K562 (cell line): ENCODE data around the gene EZH2. TPM values are rescaled to one million over a fixed set of nuclear protein-coding genes. Genes with fewer than 3 reads are reported as not detected.

Experiments used
- ATAC-seq: fragments of 200-7000 bp; cut with Tn5 transposase; 3 replicates; pipeline ENCODE4 v1.9.1; 2020; ENCODE audit warnings: moderate library complexity
- BruUV-seq: library from RNA; stranded (reverse); fragments of 400-500 nt; replicated peaks from 2 replicates; lab custom pipeline; 2021; lab: Mats Ljungman, UMichigan
- CTCF ChIA-PET: fragments of 300-600 bp; formaldehyde crosslinking; extraction: SDS; loops from one replicate; lab custom pipeline; 2021; ENCODE audit warnings: low intra/inter-chr PET ratio; lab: Yijun Ruan, JAX
- POLR2A ChIA-PET: fragments of 300-600, 350-650 bp; sonication (Branson Sonifier 250); formaldehyde crosslinking; extraction: SDS; loops from one replicate; lab custom pipeline; 2021; ENCODE audit warnings: antibody characterized with exemption, inconsistent platforms; lab: Yijun Ruan, JAX
- DNase-seq, 4 experiments: peaks; one replicate each; pipeline versions ENCODE4 v3.0.0 to v3.0.0-alpha.2; 2011 to 2018; ENCODE audit warnings: low spot score in 3 of 4, mixed read lengths in 3 of 4; ENCODE audit errors: extremely low read depth in 1 of 4
- FAIRE-seq: peaks from 2 replicates; lab custom pipeline; 2011; peaks lifted over from hg19 to GRCh38; lab: Jason Lieb, UNC
- H2AFZ ChIP-seq: 2 replicates; pipeline ENCODE4 v1.6.0; 2011; ENCODE audit warnings: low read depth, low read length, control low read depth, inconsistent platforms
- H3K27ac ChIP-seq: fragments of 200-600 bp; 3 replicates; pipeline ENCODE4 v1.8.0; 2011; ENCODE audit warnings: low read depth, mild to moderate bottlenecking, control low read depth, inconsistent platforms, low read length, moderate library complexity, mixed read lengths; ENCODE audit errors: extremely low read depth
- H3K27me3 ChIP-seq, 2 experiments: fragments of 300-600 bp in 1 of 2; 2 replicates in 1 of 2; 3 replicates in 1 of 2; pipeline versions ENCODE4 v1.6.0 to v1.8.0; 2011; ENCODE audit warnings: inconsistent platforms in 2 of 2, low read length in 2 of 2, mild to moderate bottlenecking in 1 of 2, mixed read lengths in 1 of 2, moderate library complexity in 1 of 2; ENCODE audit not compliant: control insufficient read depth in 2 of 2, insufficient read depth in 2 of 2
- H3K36me3 ChIP-seq: fragments of 300-600 bp; 3 replicates; pipeline ENCODE4 v1.8.0; 2011; ENCODE audit warnings: mild to moderate bottlenecking, low read length, inconsistent platforms; ENCODE audit not compliant: control insufficient read depth, insufficient read depth
- H3K4me1 ChIP-seq, 2 experiments: fragments of 200-600 bp in 1 of 2; replicated peaks in 1 of 2; 2 replicates in 1 of 2; 3 replicates in 1 of 2; pipeline versions ENCODE4 v1.5.1 to v1.8.0; 2011; ENCODE audit warnings: inconsistent platforms in 2 of 2, low read length in 2 of 2, mild to moderate bottlenecking in 1 of 2, mixed read lengths in 1 of 2, moderate library complexity in 1 of 2; ENCODE audit not compliant: control insufficient read depth in 2 of 2, insufficient read depth in 2 of 2
- H3K4me2 ChIP-seq: 2 replicates; pipeline ENCODE4 v1.6.1; 2011; ENCODE audit warnings: low read length, control low read depth, inconsistent platforms, mixed read lengths; ENCODE audit not compliant: insufficient read depth
- H3K4me3 ChIP-seq: fragments of 200-600 bp; sonication (generic), shearing (Covaris generic); 2 replicates; pipeline ENCODE4 v1.5.1; 2016; ENCODE audit warnings: control low read depth, inconsistent platforms
- H3K79me2 ChIP-seq: fragments of 200-600 bp; 3 replicates; pipeline ENCODE4 v1.8.0; 2011; ENCODE audit warnings: low read length, inconsistent platforms; ENCODE audit not compliant: control insufficient read depth, insufficient read depth
- H3K9ac ChIP-seq, 2 experiments: 2 replicates each; pipeline versions ENCODE4 v1.6.0 to v1.6.1; 2011; ENCODE audit warnings: low read depth in 2 of 2, low read length in 2 of 2, control low read depth in 1 of 2, inconsistent platforms in 1 of 2, mild to moderate bottlenecking in 1 of 2, mixed read lengths in 1 of 2; ENCODE audit not compliant: insufficient read depth in 1 of 2
- H3K9me1 ChIP-seq: one replicate; pipeline ENCODE4 v1.6.0; 2011; ENCODE audit warnings: inconsistent platforms, mild to moderate bottlenecking, low read length, moderate library complexity; ENCODE audit not compliant: control insufficient read depth, insufficient read depth
- H3K9me3 ChIP-seq: replicated peaks from 2 replicates; pipeline ENCODE4 v1.5.1; 2011; ENCODE audit warnings: low read depth, low read length, inconsistent platforms; ENCODE audit not compliant: control insufficient read depth, insufficient read depth
- H4K20me1 ChIP-seq: replicated peaks from 2 replicates; pipeline ENCODE4 v1.6.1; 2011; ENCODE audit warnings: low read length, inconsistent platforms, mixed read lengths; ENCODE audit not compliant: control insufficient read depth, insufficient read depth
- MYBL2 ChIP-seq, 2 experiments: fragments of 450-650 bp in 1 of 2; sonication (generic) in 1 of 2; formaldehyde crosslinking in 1 of 2; IDR thresholded peaks; 2 replicates each; pipeline versions ENCODE4 v1.6.1 to v1.8.1; 2017 to 2022; ENCODE audit warnings: borderline replicate concordance in 1 of 2, inconsistent platforms in 1 of 2, low read depth in 1 of 2, mild to moderate bottlenecking in 1 of 2, missing genetic modification reagents in 1 of 2, moderate library complexity in 1 of 2
- POLR2AphosphoS2 ChIP-seq: IDR thresholded peaks from 2 replicates; pipeline ENCODE4 v1.6.1; 2012; ENCODE audit warnings: low read length, improper control_type of control experiment
- RAD21 ChIP-seq, 2 experiments: fragments of 250-450 bp in 1 of 2; fragments of 450-650 bp in 1 of 2; sonication (Bioruptor Pico) in 1 of 2; formaldehyde crosslinking in 1 of 2; IDR thresholded peaks in 1 of 2; conservative IDR thresholded peaks in 1 of 2; 2 replicates each; pipeline versions ENCODE4 v1.4.0 to v1.8.0; 2020 to 2022; ENCODE audit warnings: mild to moderate bottlenecking in 2 of 2, moderate library complexity in 1 of 2
- RBM22 ChIP-seq: fragments of 200-400 bp; formaldehyde crosslinking; IDR thresholded peaks from 2 replicates; pipeline ENCODE4 v1.6.1; 2018; ENCODE audit warnings: low read length, low read depth; ENCODE audit not compliant: poor library complexity, severe bottlenecking
- ZNF121 ChIP-seq: sonication (generic); formaldehyde crosslinking; conservative IDR thresholded peaks from 2 replicates; pipeline ENCODE4 v1.8.0; 2022; ENCODE audit warnings: missing genetic modification reagents
- ZSCAN29 ChIP-seq: fragments of 450-650 bp; IDR thresholded peaks from 2 replicates; pipeline ENCODE4 v1.6.1; 2017
- WGBS: fragments of 100-300 bp; shearing (Covaris generic); methylation state at CpG from one replicate; pipeline ENCODE4 v1.1.6; 2016; ENCODE audit warnings: low coverage, mixed read lengths; ENCODE audit not compliant: insufficient coverage; ENCODE audit errors: missing lambda C conversion rate; 5-methylcytosine and 5-hydroxymethylcytosine counted together
- in situ Hi-C: fragments of 300-500 bp; cut with MboI; formaldehyde crosslinking; loops from 4 replicates; pipeline ENCODE4 v1.15.0; 2018; ENCODE audit warnings: inconsistent platforms, mixed read lengths
- intact Hi-C: fragments of 100-400 bp; cut with micrococcal nuclease; formaldehyde crosslinking; loops from 2 replicates; pipeline ENCODE4 v1.14.2; 2022
- polyA plus RNA-seq, 8 experiments: library from polyadenylated mRNA; depleted of rRNA in 4 of 8; stranded (reverse) in 5 of 8; unstranded in 3 of 8; fragments of >200 nt; fragmentation: Nextera tagmentation in 2 of 8; fragmentation: Illumina TruSeq in 1 of 8; extraction: Ambion mirVana in 2 of 8; extraction: Trizol in 1 of 8; gene quantifications; 2 replicates each; pipeline versions ENCODE4 v1.2.1 to v1.2.3, GENCODE V29; 2011 to 2014; ENCODE audit warnings: inconsistent platforms in 1 of 8, missing spikeins in 1 of 8
- total RNA-seq, 7 experiments: library from RNA; depleted of rRNA in 6 of 7; stranded (reverse); fragments of >200 nt in 6 of 7; fragmentation: Illumina TruSeq in 2 of 7; extraction: Trizol in 2 of 7; gene quantifications; 2 replicates each; pipeline versions ENCODE4 v1.2.1 to v1.2.3, GENCODE V29; 2011 to 2021; ENCODE audit warnings: low replicate concordance in 1 of 7
- TF ChIP-seq, protein P1 (sequence below): fragments of 450-650 bp; IDR thresholded peaks from 2 replicates; pipeline ENCODE4 v1.6.1; 2016; ENCODE audit warnings: mild to moderate bottlenecking
- TF ChIP-seq, protein P2 (sequence below): fragments of 250-450 bp; sonication (Bioruptor Pico); IDR thresholded peaks from 2 replicates; pipeline ENCODE4 v1.9.0; 2021; ENCODE audit warnings: mild to moderate bottlenecking, inconsistent platforms

EZH2 gene
- total and polyA plus RNA-seq, 9 of the 15 experiments (the other 6 are each of a cell fraction or from before 2014, with no cell fraction given), result 48.7 to 175 (median 98.6) TPM

DNA sequence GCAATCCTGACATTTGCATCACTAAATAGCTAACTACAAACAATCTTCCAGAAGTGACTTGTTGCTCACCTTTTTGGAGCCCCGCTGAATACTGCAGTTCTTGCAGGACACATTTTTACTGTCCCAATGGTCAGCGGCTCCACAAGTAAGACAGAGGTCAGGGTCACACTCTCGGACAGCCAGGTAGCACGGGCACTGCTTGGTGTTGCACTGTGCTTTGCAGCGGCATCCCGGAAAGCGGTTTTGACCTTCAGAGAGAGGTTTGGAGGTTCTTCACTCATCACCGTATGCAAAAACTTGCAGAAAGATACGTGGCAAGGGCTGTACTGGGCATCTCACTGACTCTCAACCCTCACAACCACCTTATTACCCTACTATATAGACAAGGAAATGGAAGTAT lies 70.2 kb downstream of the EZH2 start:
- H3K4me2 ChIP-seq, result no peak overlapping the region
- ChIA-PET CTCF (no interaction called here), POLR2A (interaction anchor here (1.8 kb wide), 1 partner anchor 11 kb away, joined by 4 read pairs; no protein-coding TSS in a partner anchor)
- intact Hi-C loops, result no loop called here
- H3K79me2 ChIP-seq, result no peaks in the 10 kb centered on the region; the same call in 2 of the 3 replicates
- H3K27ac ChIP-seq, result no peak overlapping the region
- no peaks in the 10 kb centered on the region for H3K9me3 ChIP-seq
- 97% methylated on average over 9 of the region's 9 CpGs for WGBS
- H3K9me1 ChIP-seq, result no peaks in the 10 kb centered on the region
- H3K4me1 ChIP-seq, result no peaks in the 10 kb centered on the region
- H3K4me3 ChIP-seq, result no peak overlapping the region
- FAIRE-seq, result no peak
- peaks cover 100% of the 10 kb centered on the region for H3K36me3 ChIP-seq
- no peaks in the 10 kb centered on the region for H3K27me3 ChIP-seq
- H4K20me1 ChIP-seq, result no peaks in the 10 kb centered on the region
- no peak for ATAC-seq
- no peak overlapping the region for H3K9ac ChIP-seq
- no peak overlapping the region for H2AFZ ChIP-seq
- in situ Hi-C loops, result no loop called here
- DNase-seq, result no peak
- BruUV-seq, result no TSS peak
- TF ChIP-seq RBM22 (peak; percentile 53), RAD21 (CRISPR knock-in tag; conservative IDR thresholded peaks at IDR 0.05 in 1 of 2, IDR thresholded peaks at IDR 0.05 in 1 of 2) (no peak), POLR2AphosphoS2 (0 out of 2 replicates have a peak, but pooled peaks have one; percentile 63)

DNA sequence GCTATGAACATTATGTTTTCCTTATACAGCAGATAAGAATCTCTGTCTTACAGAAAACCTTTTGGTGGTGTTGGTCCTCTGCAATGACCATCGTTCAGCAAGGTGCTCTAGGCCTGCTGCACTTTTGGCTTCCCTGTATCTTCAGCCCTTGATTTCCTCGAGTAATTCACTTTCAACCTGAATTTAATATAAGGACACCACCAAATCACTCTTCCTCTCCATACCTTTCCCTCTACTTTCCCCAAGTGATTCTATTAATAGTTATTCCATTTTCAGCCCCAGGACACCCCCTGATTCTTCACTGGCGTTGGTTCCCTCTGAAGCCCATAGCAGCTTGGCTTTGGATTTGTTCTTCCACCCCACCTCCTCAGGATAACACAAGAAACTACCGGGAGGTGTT lies 72.2 kb downstream of the EZH2 start:
- no peak for DNase-seq
- Histone ChIP-seq H3K27ac (no peak overlapping the region), H3K4me3 (no peak overlapping the region), H3K27me3 (no peaks in the 10 kb centered on the region), H2AFZ (no peak overlapping the region), H3K9ac (no peak overlapping the region), H3K36me3 (peaks cover 100% of the 10 kb centered on the region), H3K9me1 (no peaks in the 10 kb centered on the region), H3K9me3 (no peaks in the 10 kb centered on the region), H3K4me2 (no peak overlapping the region), H3K79me2 (no peaks in the 10 kb centered on the region; the same call in 2 of the 3 replicates), H3K4me1 (no peaks in the 10 kb centered on the region), H4K20me1 (peaks cover 9% of the 10 kb centered on the region; the same call in 1 of the 2 replicates)
- BruUV-seq, result no TSS peak
- WGBS, result 75% methylated on average over 4 of the region's 4 CpGs
- ChIA-PET CTCF (no interaction called here), POLR2A (interaction anchor here (0.8 to 1.1 kb wide), 2 partner anchors 9 to 12 kb away, joined by 3 read pairs; no protein-coding TSS in a partner anchor)
- FAIRE-seq, result no peak
- intact Hi-C loops, result no loop called here
- no peak for ATAC-seq
- TF ChIP-seq ZNF121 (no peak), ZSCAN29 (no peak), MYBL2 (IDR thresholded peaks at IDR 0.05; ENCODE audit: low read depth) (no peak), MYBL2 (CRISPR knock-in tag; IDR thresholded peaks at IDR 0.05; ENCODE audit: borderline replicate concordance) (no peak)
- TF ChIP-seq, protein P1, sequence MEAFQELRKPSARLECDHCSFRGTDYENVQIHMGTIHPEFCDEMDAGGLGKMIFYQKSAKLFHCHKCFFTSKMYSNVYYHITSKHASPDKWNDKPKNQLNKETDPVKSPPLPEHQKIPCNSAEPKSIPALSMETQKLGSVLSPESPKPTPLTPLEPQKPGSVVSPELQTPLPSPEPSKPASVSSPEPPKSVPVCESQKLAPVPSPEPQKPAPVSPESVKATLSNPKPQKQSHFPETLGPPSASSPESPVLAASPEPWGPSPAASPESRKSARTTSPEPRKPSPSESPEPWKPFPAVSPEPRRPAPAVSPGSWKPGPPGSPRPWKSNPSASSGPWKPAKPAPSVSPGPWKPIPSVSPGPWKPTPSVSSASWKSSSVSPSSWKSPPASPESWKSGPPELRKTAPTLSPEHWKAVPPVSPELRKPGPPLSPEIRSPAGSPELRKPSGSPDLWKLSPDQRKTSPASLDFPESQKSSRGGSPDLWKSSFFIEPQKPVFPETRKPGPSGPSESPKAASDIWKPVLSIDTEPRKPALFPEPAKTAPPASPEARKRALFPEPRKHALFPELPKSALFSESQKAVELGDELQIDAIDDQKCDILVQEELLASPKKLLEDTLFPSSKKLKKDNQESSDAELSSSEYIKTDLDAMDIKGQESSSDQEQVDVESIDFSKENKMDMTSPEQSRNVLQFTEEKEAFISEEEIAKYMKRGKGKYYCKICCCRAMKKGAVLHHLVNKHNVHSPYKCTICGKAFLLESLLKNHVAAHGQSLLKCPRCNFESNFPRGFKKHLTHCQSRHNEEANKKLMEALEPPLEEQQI, result no peak
- TF ChIP-seq, protein P2, sequence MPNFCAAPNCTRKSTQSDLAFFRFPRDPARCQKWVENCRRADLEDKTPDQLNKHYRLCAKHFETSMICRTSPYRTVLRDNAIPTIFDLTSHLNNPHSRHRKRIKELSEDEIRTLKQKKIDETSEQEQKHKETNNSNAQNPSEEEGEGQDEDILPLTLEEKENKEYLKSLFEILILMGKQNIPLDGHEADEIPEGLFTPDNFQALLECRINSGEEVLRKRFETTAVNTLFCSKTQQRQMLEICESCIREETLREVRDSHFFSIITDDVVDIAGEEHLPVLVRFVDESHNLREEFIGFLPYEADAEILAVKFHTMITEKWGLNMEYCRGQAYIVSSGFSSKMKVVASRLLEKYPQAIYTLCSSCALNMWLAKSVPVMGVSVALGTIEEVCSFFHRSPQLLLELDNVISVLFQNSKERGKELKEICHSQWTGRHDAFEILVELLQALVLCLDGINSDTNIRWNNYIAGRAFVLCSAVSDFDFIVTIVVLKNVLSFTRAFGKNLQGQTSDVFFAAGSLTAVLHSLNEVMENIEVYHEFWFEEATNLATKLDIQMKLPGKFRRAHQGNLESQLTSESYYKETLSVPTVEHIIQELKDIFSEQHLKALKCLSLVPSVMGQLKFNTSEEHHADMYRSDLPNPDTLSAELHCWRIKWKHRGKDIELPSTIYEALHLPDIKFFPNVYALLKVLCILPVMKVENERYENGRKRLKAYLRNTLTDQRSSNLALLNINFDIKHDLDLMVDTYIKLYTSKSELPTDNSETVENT, result no peak
- in situ Hi-C loops, result no loop called here
